SK-N-SH treated with all-trans-retinoic acid at 6 μM for 48 hours (cell line): Measurements from ENCODE around the gene DNAI4.

Experiments used
- CREB5 ChIP-seq: fragments of 250-450 bp; sonication (Bioruptor Pico); IDR thresholded peaks from 2 replicates; pipeline ENCODE4 v1.5.1; 2020; ENCODE audit warnings: low read depth, mild to moderate bottlenecking, moderate library complexity
- PATZ1 ChIP-seq: fragments of 250-450 bp; sonication (Bioruptor Pico); IDR thresholded peaks from 2 replicates; pipeline ENCODE4 v1.8.0; 2020; ENCODE audit warnings: mild to moderate bottlenecking, moderate library complexity, borderline replicate concordance
- POU6F1 ChIP-seq: fragments of 250-450 bp; sonication (Bioruptor Pico); IDR thresholded peaks from 2 replicates; pipeline ENCODE4 v1.8.0; 2021; ENCODE audit warnings: low read depth, mild to moderate bottlenecking, moderate library complexity, borderline replicate concordance
- PPARA ChIP-seq: fragments of 250-450 bp; sonication (Bioruptor Pico); IDR thresholded peaks from 2 replicates; pipeline ENCODE4 v1.5.0; 2020; ENCODE audit warnings: mild to moderate bottlenecking, borderline replicate concordance
- RARB ChIP-seq: fragments of 250-450 bp; sonication (Bioruptor Pico); IDR thresholded peaks from 2 replicates; pipeline ENCODE4 v1.8.0; 2021; ENCODE audit warnings: mild to moderate bottlenecking, moderate library complexity
- SNAI2 ChIP-seq: fragments of 250-450 bp; sonication (Bioruptor Pico); IDR thresholded peaks from 2 replicates; pipeline ENCODE4 v1.5.0; 2020; ENCODE audit warnings: mild to moderate bottlenecking, moderate library complexity
- ZNF565 ChIP-seq: fragments of 450-650 bp; formaldehyde crosslinking; conservative IDR thresholded peaks from 2 replicates; pipeline ENCODE4 v1.5.0; 2020; ENCODE audit warnings: low read depth, mild to moderate bottlenecking, moderate library complexity
- ZNF70 ChIP-seq: fragments of 450-650 bp; formaldehyde crosslinking; IDR thresholded peaks from 2 replicates; pipeline ENCODE4 v1.5.0; 2020; ENCODE audit warnings: mild to moderate bottlenecking, moderate library complexity

GRCh38 chr1:66778266-66778665, 146.4 kb downstream of the DNAI4 start:
- TF ChIP-seq ZNF70 = no peak
- TF ChIP-seq ZNF565 (CRISPR knock-in tag) = no peak
- no peak for TF ChIP-seq PPARA (CRISPR knock-in tag)
- no peak for TF ChIP-seq POU6F1
- TF ChIP-seq RARB (CRISPR knock-in tag) = no peak
- TF ChIP-seq PATZ1 (CRISPR knock-in tag) = no peak
- TF ChIP-seq CREB5 (CRISPR knock-in tag) = no peak
- TF ChIP-seq SNAI2 = no peak
